Measurements from ENCODE around the gene IGFBPL1. TPM values are rescaled to one million over a fixed set of nuclear protein-coding genes. Genes with fewer than 3 reads are reported as not detected.

The IGFBPL1 gene
- total RNA-seq, 1 donor from 2014 or later: not detected

DNA sequence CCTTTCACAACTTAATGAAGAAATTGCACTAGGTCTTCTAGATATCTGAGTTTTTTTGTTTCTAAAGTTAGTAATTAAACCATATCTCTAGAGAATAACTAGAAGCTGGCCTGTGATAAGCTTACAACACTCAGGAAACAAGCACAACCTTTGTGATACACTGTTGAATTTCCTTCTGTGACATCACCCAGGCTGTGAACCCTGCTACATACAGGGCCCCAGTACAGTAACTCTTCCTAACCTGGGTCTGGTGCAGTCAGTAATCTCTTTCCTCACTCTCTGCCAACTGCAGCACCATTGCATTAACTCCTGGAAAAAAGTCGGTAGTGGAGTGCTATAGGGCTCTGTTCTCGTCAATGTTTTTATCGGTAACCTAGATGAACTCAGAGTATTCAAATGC lies 10.6 kb upstream of the IGFBPL1 start:
- no peak overlapping the region for H3K4me3 ChIP-seq (ENCODE audit: low read depth, low read length)
- DNase-seq (ENCODE audit: low read depth) (no peak), FAIRE-seq (no peak)
- TF ChIP-seq, protein P1, sequence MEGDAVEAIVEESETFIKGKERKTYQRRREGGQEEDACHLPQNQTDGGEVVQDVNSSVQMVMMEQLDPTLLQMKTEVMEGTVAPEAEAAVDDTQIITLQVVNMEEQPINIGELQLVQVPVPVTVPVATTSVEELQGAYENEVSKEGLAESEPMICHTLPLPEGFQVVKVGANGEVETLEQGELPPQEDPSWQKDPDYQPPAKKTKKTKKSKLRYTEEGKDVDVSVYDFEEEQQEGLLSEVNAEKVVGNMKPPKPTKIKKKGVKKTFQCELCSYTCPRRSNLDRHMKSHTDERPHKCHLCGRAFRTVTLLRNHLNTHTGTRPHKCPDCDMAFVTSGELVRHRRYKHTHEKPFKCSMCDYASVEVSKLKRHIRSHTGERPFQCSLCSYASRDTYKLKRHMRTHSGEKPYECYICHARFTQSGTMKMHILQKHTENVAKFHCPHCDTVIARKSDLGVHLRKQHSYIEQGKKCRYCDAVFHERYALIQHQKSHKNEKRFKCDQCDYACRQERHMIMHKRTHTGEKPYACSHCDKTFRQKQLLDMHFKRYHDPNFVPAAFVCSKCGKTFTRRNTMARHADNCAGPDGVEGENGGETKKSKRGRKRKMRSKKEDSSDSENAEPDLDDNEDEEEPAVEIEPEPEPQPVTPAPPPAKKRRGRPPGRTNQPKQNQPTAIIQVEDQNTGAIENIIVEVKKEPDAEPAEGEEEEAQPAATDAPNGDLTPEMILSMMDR (IDR thresholded peaks at IDR 0.05; ENCODE audit: insufficient read depth, low read length, severe bottlenecking): no peak
- no peaks in the 10 kb centered on the region for H3K36me3 ChIP-seq (ENCODE audit: control insufficient read depth, insufficient read depth, low read length)
- H3K27me3 ChIP-seq (ENCODE audit: control insufficient read depth, insufficient read depth, low read length): no peaks in the 10 kb centered on the region

DNA sequence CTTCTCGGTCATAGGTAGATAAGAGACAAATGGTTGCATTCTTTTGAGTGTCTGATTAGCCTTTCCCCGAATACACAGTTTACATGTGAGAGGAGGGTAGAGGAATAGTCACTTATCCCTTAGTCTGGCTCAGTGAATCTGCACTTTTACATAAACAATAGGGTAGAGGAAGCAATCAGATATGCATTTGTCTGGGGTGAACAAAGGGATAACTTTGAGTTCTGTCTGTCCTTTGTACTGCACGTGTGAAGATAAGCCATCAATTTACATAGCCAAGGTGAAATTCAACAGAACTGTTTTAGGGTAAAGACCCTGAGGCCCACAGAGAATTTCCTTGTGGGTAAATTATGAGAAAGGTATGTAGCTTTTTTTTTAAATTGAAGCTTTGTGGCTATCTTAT lies 10.1 kb upstream of the IGFBPL1 start:
- TF ChIP-seq, protein P1 (IDR thresholded peaks at IDR 0.05; ENCODE audit: insufficient read depth, low read length, severe bottlenecking): no peak
- no peaks in the 10 kb centered on the region for H3K36me3 ChIP-seq (ENCODE audit: control insufficient read depth, insufficient read depth, low read length)
- no peaks in the 10 kb centered on the region for H3K27me3 ChIP-seq (ENCODE audit: control insufficient read depth, insufficient read depth, low read length)
- no peak for DNase-seq (ENCODE audit: low read depth)
- no peak overlapping the region for H3K4me3 ChIP-seq (ENCODE audit: low read depth, low read length)
- no peak for FAIRE-seq

DNA sequence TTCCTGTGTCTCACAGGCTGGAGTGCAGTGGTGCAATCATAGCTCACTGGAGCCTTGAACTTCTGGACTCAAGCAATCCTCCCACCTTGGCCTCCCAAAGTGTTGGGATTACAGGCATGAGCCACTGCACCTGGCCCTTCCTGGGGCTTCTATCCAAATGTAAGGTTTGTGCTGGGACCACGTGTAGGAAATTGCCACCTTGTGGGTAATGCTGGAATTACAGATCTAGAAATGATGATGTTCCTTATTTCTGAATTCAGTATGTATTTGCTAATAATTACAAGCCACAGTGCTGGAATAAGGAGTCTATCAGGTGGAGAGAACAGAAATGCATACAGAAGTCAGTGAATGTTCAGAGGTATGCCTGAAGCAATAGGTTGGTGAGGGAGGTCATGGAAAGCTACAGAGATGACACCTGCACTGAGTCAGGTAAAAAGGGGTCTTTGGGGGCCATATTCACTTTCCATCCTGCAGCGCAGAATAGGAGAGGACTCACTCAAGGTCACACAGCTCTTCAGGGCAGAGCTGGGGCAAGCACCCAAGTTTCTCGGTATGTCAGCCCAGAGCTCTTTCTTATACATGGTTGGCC lies 8.8 kb upstream of the IGFBPL1 start:
- no peak overlapping the region for H3K4me3 ChIP-seq (ENCODE audit: low read depth, low read length)
- no peaks in the 10 kb centered on the region for H3K27me3 ChIP-seq (ENCODE audit: control insufficient read depth, insufficient read depth, low read length)
- H3K36me3 ChIP-seq (ENCODE audit: control insufficient read depth, insufficient read depth, low read length): no peaks in the 10 kb centered on the region
- FAIRE-seq (no peak), DNase-seq (ENCODE audit: low read depth) (peak; percentile 47)
- TF ChIP-seq, protein P1 (IDR thresholded peaks at IDR 0.05; ENCODE audit: insufficient read depth, low read length, severe bottlenecking): peak; percentile 40

DNA sequence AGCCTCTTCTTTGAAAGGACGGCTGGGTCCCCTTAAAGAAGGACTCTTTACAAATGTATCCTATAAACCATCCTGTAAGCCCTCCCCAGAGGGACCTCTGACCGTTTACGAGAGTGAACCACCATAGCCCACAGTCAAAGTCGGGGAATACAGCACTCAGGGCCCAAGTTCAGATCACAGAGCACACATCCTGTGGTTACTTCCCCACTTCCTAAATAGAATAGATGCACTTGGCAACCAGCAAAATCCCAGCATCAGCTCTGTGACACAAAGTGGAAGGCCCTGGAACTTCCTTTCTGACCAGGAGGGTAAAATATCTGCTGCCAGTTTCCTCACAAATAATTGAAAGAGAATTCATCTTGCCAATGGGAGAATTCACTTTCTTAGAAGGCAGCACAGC lies 6.9 kb upstream of the IGFBPL1 start:
- Histone ChIP-seq H3K4me3 (ENCODE audit: low read depth, low read length) (no peak overlapping the region), H3K36me3 (ENCODE audit: control insufficient read depth, insufficient read depth, low read length) (no peaks in the 10 kb centered on the region), H3K27me3 (ENCODE audit: control insufficient read depth, insufficient read depth, low read length) (no peaks in the 10 kb centered on the region)
- TF ChIP-seq, protein P1 (IDR thresholded peaks at IDR 0.05; ENCODE audit: insufficient read depth, low read length, severe bottlenecking): no peak
- DNase-seq (ENCODE audit: low read depth) (no peak), FAIRE-seq (no peak)

DNA sequence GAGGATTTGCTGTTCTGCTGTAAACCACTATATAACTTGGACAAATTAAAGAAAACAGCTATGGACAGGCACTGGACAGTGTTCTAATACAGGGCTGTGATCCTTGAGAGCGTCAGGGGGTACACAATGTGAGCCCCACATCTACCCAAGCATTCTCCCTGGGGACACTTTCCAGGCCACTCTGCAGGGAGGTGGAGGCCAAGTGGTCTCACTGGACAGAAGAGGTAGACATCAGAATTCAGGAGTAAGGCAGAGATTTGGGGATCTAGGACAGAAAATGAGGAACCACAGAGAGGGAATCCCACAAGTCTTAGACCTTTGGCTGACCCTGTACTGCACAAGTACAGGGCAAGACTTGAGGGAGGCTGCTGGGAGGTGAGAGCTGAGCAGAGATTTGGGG lies 3.8 kb upstream of the IGFBPL1 start:
- Histone ChIP-seq H3K4me3 (ENCODE audit: low read depth, low read length) (no peak overlapping the region), H3K36me3 (ENCODE audit: control insufficient read depth, insufficient read depth, low read length) (no peaks in the 10 kb centered on the region), H3K27me3 (ENCODE audit: control insufficient read depth, insufficient read depth, low read length) (peaks cover 5% of the 10 kb centered on the region)
- FAIRE-seq (no peak), DNase-seq (ENCODE audit: low read depth) (no peak)
- TF ChIP-seq, protein P1 (IDR thresholded peaks at IDR 0.05; ENCODE audit: insufficient read depth, low read length, severe bottlenecking): no peak

DNA sequence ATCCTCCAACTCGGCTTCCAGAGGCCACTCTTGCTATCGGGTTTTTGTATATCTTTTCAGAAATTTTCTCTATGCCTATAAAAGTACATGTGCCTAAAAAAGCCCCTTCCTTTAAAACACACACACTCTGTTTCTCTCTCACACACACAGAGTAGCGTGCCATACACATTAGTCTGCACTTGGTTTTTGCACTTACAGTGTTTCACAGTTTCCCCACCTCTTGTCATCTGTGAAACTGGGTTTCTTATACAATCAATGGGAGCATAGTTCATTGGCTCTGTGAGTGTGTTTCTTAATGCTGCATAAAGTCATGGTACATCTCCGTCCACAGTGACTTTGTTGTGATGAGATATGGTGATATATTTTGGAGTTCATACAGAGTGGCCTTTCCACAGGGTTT lies 664 bp upstream of the IGFBPL1 start:
- peaks cover 5% of the 10 kb centered on the region for H3K27me3 ChIP-seq (ENCODE audit: control insufficient read depth, insufficient read depth, low read length)
- no peak for FAIRE-seq

More for the DNA sequence above, 664 bp upstream of the IGFBPL1 start:
- Histone ChIP-seq H3K36me3 (ENCODE audit: control insufficient read depth, insufficient read depth, low read length) (no peaks in the 10 kb centered on the region), H3K4me3 (ENCODE audit: low read depth, low read length) (no peak overlapping the region)
- no peak for DNase-seq (ENCODE audit: low read depth)
- TF ChIP-seq, protein P1 (IDR thresholded peaks at IDR 0.05; ENCODE audit: insufficient read depth, low read length, severe bottlenecking): no peak
